Panc1 (cell line): Measurements from ENCODE around the gene OR2L3. TPM values are rescaled to one million over a fixed set of nuclear protein-coding genes. Genes with fewer than 3 reads are reported as not detected.
"Not testable (repeated sequence)": the region's sequence is repeated elsewhere in the genome, so short reads cannot be mapped to it uniquely, and the experiment has no call there.

Experiments used
- ATAC-seq: fragments of 200-7000 bp; cut with Tn5 transposase; 2 replicates; pipeline ENCODE4 v1.9.1; 2020; ENCODE audit warnings: mild to moderate bottlenecking, moderate library complexity
- BruUV-seq: library from RNA; stranded (reverse); fragments of 400-500 nt; replicated peaks from 2 replicates; lab custom pipeline; 2021; lab: Mats Ljungman, UMichigan
- CTCF ChIA-PET: fragments of 300-600 bp; sonication (Branson Sonifier 250); formaldehyde crosslinking; loops from one replicate; lab custom pipeline; 2022; ENCODE audit warnings: antibody characterized with exemption; lab: Charles Lee
- POLR2A ChIA-PET: fragments of 300-600 bp; sonication (Branson Sonifier 250); formaldehyde crosslinking; loops from one replicate; lab custom pipeline; 2022; ENCODE audit warnings: antibody characterized with exemption; lab: Charles Lee
- DNase-seq: peaks from one replicate; pipeline ENCODE4 v3.0.0-alpha.2; 2010; ENCODE audit warnings: low read depth, low spot score
- H3K27ac ChIP-seq: 2 replicates; pipeline ENCODE4 v1.5.1; 2011; ENCODE audit warnings: mild to moderate bottlenecking, low read length, inconsistent platforms
- H3K27me3 ChIP-seq: fragments of 200-500 bp; sonication (Bioruptor generic); 2 replicates; pipeline ENCODE4 v1.6.0; 2014; ENCODE audit warnings: low read length, inconsistent platforms; ENCODE audit not compliant: control insufficient read depth, insufficient read depth
- H3K36me3 ChIP-seq: fragments of 200-500 bp; sonication (Bioruptor generic); 2 replicates; pipeline ENCODE4 v1.5.1; 2014; ENCODE audit warnings: inconsistent platforms, mild to moderate bottlenecking, low read length, moderate library complexity; ENCODE audit not compliant: control insufficient read depth, insufficient read depth
- H3K4me1 ChIP-seq: 2 replicates; pipeline ENCODE4 v1.5.1; 2011; ENCODE audit warnings: inconsistent platforms, mild to moderate bottlenecking, low read length, moderate library complexity; ENCODE audit not compliant: control insufficient read depth, insufficient read depth
- H3K4me3 ChIP-seq, 2 experiments: 2 replicates each; pipeline ENCODE4 v1.5.1; 2011 to 2012; ENCODE audit warnings: low read depth in 2 of 2, low read length in 2 of 2, mild to moderate bottlenecking in 2 of 2, inconsistent platforms in 1 of 2, moderate library complexity in 1 of 2
- H3K9me3 ChIP-seq: fragments of 200-500 bp; sonication (Bioruptor generic); 2 replicates; pipeline ENCODE4 v1.5.1; 2014; ENCODE audit warnings: low read depth, mild to moderate bottlenecking, inconsistent platforms, low read length, moderate library complexity; ENCODE audit not compliant: control insufficient read depth, insufficient read depth
- CTCF ChIP-seq: fragments of 450-650 bp; IDR thresholded peaks from 2 replicates; pipeline ENCODE4 v1.5.1; 2017; ENCODE audit warnings: mild to moderate bottlenecking
- POLR2AphosphoS5 ChIP-seq: IDR thresholded peaks from 2 replicates; pipeline ENCODE4 v1.6.1; 2012; ENCODE audit warnings: mild to moderate bottlenecking, low read depth, low read length, moderate library complexity
- SIN3A ChIP-seq: IDR thresholded peaks from 2 replicates; pipeline ENCODE4 v1.6.1; 2012; ENCODE audit warnings: low read depth, mild to moderate bottlenecking, low read length, moderate library complexity, borderline replicate concordance; ENCODE audit not compliant: insufficient read depth
- TCF7L2 ChIP-seq: IDR thresholded peaks from 2 replicates; pipeline ENCODE4 v1.6.1; 2011; ENCODE audit warnings: mild to moderate bottlenecking, low read depth, low read length, inconsistent platforms
- in situ Hi-C: cut with HindIII; loops from 2 replicates; pipeline ENCODE4 v1.10.0; 2016; ENCODE audit warnings: low sequenced_read_pairs, low pct_unique_long_range_greater_than_20kb
- intact Hi-C: fragments of 100-400 bp; cut with micrococcal nuclease; formaldehyde crosslinking; loops from one replicate; pipeline ENCODE4 v1.10.0; 2022; ENCODE audit not compliant: unreplicated experiment
- total RNA-seq: library from RNA; stranded (reverse); gene quantifications from one replicate; pipeline ENCODE4 v1.2.1, GENCODE V29; 2021; ENCODE audit not compliant: unreplicated experiment
- TF ChIP-seq, protein P1 (sequence below), 2 experiments: IDR thresholded peaks; 2 replicates each; pipeline ENCODE4 v1.6.1; 2011 to 2012; ENCODE audit warnings: low read depth in 2 of 2, control low read depth in 1 of 2, low read length in 1 of 2, mild to moderate bottlenecking in 1 of 2, moderate library complexity in 1 of 2; ENCODE audit not compliant: insufficient read depth in 1 of 2

Gene OR2L3
- total RNA-seq, 1 experiment from 2014 or later = not detected

GRCh38 chr1:248065071-248065470, 18.4 kb downstream of the OR2L3 start:
- no peak for DNase-seq
- ChIA-PET POLR2A (no interaction called here), CTCF (no interaction called here)
- intact Hi-C loops (no loop called here), in situ Hi-C loops (no loop called here)
- no peaks in the 10 kb centered on the region for H3K36me3 ChIP-seq
- H3K27me3 ChIP-seq = no peaks in the 10 kb centered on the region
- no peaks in the 10 kb centered on the region for H3K4me1 ChIP-seq
- H3K9me3 ChIP-seq = no peaks in the 10 kb centered on the region
- no peak overlapping the region for H3K27ac ChIP-seq
- no TSS peak for BruUV-seq
- no peak for ATAC-seq
- H3K4me3 ChIP-seq = no peak overlapping the region
- no peak for TF ChIP-seq SIN3A
- TF ChIP-seq CTCF = no peak
- no peak for TF ChIP-seq POLR2AphosphoS5
- no peak for TF ChIP-seq TCF7L2
- TF ChIP-seq, protein P1, sequence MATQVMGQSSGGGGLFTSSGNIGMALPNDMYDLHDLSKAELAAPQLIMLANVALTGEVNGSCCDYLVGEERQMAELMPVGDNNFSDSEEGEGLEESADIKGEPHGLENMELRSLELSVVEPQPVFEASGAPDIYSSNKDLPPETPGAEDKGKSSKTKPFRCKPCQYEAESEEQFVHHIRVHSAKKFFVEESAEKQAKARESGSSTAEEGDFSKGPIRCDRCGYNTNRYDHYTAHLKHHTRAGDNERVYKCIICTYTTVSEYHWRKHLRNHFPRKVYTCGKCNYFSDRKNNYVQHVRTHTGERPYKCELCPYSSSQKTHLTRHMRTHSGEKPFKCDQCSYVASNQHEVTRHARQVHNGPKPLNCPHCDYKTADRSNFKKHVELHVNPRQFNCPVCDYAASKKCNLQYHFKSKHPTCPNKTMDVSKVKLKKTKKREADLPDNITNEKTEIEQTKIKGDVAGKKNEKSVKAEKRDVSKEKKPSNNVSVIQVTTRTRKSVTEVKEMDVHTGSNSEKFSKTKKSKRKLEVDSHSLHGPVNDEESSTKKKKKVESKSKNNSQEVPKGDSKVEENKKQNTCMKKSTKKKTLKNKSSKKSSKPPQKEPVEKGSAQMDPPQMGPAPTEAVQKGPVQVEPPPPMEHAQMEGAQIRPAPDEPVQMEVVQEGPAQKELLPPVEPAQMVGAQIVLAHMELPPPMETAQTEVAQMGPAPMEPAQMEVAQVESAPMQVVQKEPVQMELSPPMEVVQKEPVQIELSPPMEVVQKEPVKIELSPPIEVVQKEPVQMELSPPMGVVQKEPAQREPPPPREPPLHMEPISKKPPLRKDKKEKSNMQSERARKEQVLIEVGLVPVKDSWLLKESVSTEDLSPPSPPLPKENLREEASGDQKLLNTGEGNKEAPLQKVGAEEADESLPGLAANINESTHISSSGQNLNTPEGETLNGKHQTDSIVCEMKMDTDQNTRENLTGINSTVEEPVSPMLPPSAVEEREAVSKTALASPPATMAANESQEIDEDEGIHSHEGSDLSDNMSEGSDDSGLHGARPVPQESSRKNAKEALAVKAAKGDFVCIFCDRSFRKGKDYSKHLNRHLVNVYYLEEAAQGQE (IDR thresholded peaks at IDR 0.05; ENCODE audit: insufficient read depth in 1 of 2, low read depth in 2 of 2, low read length in 1 of 2) = no peak

DNA sequence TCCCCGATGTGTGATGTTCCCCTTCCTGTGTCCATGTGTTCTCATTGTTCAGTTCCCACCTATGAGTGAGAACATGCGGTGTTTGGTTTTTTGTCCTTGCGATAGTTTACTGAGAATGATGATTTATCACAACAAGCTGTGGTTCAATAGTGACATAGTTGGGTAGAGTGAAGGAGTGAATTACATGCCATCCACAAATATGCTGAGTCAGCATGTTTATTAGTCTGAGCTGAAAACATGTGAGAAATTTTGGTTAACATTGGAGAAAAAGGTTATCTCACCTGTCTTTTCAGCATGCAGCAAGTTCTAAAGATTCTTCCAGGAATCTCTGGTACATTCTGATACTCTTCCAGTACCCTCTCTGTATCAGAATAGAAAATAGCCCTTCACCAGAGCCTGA, 19.0 kb downstream of the OR2L3 start:
- ChIA-PET POLR2A (no interaction called here), CTCF (no interaction called here)
- TF ChIP-seq POLR2AphosphoS5 (no peak), SIN3A (no peak), TCF7L2 (no peak), CTCF (no peak)
- TF ChIP-seq, protein P1 (IDR thresholded peaks at IDR 0.05; ENCODE audit: insufficient read depth in 1 of 2, low read depth in 2 of 2, low read length in 1 of 2) = no peak
- Histone ChIP-seq H3K27me3 (no peaks in the 10 kb centered on the region), H3K4me1 (no peaks in the 10 kb centered on the region), H3K9me3 (no peaks in the 10 kb centered on the region), H3K4me3 (no peak overlapping the region), H3K36me3 (no peaks in the 10 kb centered on the region), H3K27ac (no peak overlapping the region)
- BruUV-seq = no TSS peak
- in situ Hi-C loops = no loop called here
- ATAC-seq (no peak), DNase-seq (no peak)
- intact Hi-C loops = no loop called here

DNA sequence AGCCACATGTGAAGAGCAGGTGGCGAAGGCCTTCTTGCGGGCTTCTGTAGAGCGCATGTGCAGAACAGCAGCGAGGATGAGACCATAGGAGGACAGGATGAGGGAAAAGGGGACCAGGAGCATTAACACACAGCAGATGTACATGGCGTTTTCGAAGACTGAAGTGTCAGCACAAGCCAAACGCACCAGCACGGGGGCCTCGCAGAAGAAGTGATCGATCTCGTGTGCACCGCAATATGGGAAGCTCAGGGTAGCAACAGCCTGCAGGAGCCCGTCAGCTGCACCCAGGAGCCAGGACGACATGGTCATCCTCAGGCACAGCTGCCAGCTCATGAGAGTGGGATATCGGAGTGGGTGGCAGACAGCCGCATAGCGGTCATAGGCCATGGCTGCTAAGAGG, 37.2 kb downstream of the OR2L3 start:
- intact Hi-C loops, H3K27ac ChIP-seq, in situ Hi-C loops, H3K4me3 ChIP-seq, DNase-seq, H3K4me1 ChIP-seq, ATAC-seq, H3K36me3 ChIP-seq, POLR2A ChIA-PET, BruUV-seq, H3K9me3 ChIP-seq, CTCF ChIA-PET, H3K27me3 ChIP-seq: not testable (repeated sequence)
